ENCODE data around the gene RARS1.

The RARS1 gene

DNA sequence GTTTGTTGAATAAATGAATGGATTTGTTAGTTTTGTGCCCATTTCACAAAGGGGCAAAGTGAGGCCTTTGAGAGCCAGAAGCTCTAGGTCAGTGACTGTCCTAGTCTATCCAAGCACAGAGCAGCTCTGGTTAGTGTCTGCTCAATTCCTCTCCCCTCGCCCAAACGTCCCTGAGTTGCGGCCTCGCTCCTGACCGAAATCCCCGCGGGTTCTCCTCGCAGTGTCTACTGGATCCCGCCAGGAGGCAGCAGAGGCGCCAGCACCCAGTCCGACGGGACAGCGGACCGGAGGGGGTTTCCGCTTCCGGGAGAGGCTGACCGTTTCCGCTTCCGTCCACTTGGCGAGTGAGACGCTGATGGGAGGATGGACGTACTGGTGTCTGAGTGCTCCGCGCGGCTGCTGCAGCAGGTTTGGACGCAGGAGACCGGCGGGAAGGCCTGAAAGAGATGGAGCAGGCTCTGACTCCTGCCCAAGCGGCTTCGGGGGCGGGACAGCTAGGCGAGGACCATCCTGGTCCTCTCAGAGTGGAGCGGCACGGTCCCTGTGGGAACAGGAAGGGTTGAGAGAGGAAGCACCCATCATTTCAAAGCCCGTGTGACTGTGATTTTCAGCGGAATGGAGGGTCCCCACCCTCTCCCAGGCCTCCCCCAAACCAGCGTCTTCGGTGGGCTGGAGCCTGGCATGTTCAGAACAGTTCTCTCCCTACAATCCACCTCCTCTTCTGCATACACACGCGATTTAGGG, at the start of gene RARS1:
Gene RARS1, plus strand, starts transcription at position 336 of the 744 bp plus-strand sequence. Its CDS starts 28 bp downstream, at position 364.
- DNase-seq (ENCODE audit: low spot score) = peak; percentile 93

DNA sequence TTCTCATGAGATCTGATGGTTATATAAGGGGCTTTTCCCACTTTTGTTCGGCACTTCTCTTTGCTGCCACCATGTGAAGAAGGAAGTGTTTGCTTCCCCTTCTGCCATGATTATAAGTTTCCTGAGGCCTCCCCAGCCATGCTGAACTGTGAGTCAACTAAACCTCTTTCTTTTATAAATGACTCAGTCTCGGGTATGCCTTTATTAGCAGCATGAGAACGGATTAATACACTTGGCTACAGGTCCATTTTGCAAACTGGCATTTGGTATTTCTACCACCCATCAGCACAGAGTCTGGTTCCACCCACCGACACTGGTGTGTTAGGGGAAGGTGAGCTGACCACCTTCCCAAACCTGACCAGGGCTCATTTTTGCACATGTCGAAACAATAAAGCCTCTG, 47.9 kb upstream of the RARS1 start:
- DNase-seq (ENCODE audit: low spot score) = no peak

DNA sequence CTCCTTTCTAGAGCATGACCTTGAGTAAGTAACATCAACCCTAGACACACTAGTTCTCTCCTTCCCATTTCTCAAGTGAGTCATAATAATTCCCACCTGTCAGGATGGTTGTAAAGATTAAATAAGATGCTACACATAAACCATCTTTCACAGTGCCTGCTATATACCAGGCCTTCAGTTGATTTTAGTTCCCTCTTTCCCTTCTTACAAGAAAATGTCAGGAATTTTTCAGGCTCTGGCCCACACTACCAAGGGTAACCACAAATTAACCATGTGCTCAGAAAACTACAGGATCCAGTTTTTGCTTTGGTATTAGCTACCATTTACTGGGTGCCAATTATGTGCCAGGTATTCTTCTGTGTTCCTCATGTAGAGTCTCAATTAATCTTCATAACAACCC, 42.7 kb upstream of the RARS1 start:
- no peak for DNase-seq (ENCODE audit: low spot score)

DNA sequence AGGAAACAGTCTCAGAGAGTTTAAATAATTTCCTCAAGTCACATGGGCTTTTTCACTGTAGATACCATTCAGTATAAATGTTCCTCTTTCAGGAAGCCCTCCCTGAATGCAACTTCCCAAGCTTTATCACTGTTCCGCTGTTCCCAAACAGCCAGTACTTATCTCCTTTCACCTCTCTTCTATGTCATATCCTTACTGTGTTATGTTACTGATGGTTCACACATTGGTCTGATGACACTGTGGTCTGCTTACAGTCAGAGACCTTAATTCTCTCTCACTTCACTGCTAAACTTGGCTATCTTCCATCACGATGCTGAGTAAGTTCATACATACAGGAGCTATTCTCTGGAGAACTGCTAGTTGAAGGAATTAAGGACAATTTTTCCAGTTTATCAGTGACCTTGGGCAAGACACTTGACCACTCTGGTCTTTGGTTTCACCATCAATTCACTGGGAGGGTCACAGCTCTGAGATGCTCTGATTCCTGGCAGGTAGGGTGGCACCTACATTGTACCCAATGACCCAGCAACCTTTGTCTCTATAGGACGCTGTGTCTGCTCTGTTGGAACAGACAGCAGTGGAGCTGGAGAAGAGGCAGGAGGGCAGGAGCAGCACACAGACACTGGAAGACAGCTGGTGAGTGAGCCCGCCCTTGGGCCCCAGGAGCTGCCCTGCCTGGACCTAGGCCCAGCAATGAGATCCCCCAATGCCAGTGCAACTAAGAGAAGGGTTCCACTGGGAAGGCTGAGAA, 42.1 kb upstream of the RARS1 start:
- no peak for DNase-seq (ENCODE audit: low spot score)

DNA sequence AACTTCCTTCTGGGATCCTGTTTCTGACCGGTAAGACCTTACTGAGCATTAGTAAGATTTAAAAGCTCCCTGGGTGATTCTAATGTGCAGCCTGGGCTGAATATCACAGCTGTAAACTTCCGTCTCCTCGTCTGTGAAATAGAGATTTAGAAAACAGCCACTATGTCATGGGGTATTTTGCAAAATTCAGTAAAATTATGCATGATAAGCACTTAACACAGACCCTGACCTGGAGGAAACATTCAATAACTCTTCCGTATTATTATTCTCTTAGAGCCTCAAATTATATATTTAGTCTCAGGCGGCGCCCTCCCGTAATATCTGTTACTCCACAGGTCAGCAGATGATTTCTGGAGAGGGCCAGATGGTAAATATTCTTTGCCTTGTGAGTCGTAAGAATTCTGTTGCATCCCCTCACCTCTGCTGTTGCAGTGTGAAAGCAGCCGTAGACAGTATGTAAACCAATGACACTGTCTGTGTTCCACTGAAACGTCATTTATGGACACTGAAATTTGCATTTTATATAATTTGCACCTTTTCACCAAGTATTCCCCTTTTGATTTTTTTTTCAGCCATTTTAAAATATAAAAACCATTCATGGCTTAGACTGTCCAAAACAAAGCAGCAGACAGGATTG, 39.2 kb upstream of the RARS1 start:
- DNase-seq (ENCODE audit: low spot score) = no peak

DNA sequence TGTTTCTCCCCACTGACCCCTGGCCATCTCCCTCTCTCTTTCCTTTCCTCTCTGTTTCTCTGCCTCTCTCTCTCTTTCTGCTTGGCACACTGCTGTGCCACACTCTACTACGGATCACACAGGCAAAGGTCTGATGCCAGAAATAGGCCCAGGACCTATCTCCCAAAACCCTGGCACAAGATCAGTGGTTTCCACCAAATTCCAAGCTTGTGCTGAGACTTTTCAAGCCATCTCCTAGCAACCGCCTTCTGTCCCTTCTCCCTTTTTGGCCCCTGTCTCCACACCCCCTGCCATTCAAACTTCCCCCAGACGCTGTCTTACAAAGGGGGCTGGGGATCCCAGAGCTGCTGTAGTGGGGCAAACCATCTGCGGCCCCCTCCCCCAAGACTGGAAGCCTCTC, 38.5 kb upstream of the RARS1 start:
- DNase-seq (ENCODE audit: low spot score) = no peak

DNA sequence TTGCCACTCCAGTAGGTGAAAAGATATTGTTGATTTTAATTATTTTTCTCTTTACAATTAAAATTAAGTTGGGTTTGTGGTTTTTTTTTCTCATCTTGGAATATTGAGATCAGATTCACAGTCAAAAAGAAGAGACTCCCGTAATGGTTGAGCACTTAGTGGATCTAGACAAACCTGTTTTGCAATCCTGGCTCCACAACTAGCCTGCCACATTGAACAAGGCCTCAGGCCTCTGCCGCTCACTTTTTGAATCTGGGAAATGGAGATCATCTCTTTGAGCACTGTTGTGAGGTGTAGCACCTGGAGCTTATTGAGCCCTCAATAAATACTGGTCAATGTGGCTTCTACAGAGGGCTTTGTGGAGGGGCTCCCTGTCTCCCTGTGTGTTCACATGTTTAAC, 37.1 kb upstream of the RARS1 start:
- DNase-seq (ENCODE audit: low spot score) = no peak

DNA sequence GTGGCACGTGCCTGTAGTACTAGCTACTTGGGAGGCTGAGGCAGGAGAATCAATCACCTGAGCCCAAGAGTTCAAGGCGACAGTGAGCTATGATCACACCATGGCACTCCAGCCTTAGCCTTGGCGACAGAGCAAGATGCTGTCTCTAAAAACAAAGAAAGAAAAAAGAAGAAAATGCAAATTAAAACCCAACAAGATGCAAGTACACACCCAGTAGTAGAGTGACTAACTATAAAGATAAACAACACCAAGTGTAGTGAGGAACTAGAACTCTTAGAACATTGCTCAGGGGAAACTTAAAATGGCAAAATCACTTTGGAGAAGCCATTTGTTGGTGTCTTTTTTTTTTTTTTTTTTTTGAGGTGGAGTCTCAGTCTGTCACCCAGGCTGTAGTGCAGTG, 34.7 kb upstream of the RARS1 start:
- no peak for DNase-seq (ENCODE audit: low spot score)

DNA sequence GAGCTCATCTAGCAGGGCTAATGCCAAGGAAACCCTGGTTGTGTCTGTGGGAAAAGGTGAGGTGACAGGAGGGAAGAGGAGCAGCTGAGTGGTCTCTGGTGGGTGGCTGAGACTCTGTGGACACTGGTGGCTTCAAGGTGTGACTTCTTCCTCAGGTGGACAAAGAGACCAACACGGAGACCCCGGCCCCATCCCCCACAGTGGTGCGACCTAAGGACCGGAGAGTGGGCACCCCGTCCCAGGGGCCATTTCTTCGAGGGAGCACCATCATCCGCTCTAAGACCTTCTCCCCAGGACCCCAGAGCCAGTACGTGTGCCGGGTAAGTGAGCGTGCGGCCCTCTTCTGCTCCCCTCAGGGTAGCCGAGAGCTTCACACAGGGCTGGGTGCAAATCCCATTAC, 31.1 kb upstream of the RARS1 start:
- no peak for DNase-seq (ENCODE audit: low spot score)

DNA sequence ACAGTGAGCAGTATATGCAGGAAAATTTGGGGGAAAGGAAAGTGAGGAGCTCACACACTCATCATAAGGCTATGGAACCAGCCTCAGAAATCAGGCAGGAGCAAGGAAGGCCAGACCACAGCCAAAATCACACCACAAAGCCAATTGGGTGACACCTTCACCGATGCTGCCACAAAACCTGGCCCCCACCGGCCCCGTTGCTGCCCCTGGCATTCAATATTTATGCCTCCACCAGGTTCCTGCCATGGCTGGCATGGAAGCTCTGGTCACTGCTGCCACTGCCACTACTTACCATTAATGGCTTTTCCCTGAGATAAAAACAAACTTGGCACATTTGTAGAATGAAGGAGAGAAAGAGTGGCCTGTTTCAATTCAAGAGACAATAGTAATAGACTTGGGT, 28.7 kb upstream of the RARS1 start:
- DNase-seq (ENCODE audit: low spot score) = no peak

DNA sequence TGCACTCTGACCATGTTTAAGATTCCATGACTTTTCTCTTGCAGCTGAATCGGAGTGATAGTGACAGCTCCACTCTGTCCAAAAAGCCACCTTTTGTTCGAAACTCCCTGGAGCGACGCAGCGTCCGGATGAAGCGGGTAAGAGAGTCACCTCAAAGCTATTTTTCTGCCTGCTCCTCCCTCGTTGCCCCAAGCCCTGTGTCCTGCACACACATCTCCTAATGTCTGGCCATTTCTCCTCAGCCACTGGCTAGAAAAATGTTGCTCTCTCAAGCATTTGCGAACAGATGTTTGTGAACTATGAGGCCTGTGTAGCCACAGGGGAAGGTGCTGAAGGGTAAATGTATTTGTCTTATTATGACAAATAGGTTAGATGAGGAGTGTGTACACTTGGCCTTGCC, 25.7 kb upstream of the RARS1 start:
- DNase-seq (ENCODE audit: low spot score) = no peak

DNA sequence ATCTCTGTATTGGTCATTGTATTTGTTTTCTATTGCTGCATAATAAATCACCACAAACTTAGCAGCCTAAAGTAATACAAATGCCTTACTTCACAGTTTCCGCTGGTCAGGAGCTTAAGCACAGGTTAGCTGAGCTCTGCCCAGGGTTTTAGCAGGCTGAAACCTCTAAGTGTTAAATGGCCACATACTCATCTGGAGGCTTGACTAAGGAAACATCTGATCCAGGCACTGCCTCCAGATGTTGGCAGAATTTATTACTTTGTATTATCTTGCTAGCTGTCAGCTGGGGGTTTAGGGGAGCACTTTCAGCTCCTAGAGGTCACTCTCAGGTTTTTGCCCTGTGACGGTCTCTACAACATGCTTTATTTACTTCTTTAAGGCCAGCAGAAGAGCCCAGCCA, 23.2 kb upstream of the RARS1 start:
- DNase-seq (ENCODE audit: low spot score) = no peak

DNA sequence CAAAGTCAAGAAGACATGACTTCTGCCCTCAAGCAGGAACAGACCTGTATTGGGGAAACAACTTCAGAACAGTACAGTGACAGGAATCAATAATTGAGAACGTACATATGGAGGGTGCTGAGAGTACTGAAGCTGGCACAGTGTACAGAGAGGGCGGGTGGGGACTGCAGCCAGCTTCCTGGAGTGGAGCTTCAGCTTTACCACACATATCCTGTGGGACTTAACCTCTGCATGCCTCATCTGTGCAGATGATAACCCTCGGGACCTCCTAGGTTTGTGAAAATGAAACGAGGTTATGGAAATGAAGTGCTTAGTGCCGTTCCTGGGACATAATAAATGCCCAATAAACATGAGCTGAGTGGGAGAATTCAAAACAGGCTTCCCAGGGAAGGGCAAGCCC, 22.1 kb upstream of the RARS1 start:
- DNase-seq (ENCODE audit: low spot score) = no peak

DNA sequence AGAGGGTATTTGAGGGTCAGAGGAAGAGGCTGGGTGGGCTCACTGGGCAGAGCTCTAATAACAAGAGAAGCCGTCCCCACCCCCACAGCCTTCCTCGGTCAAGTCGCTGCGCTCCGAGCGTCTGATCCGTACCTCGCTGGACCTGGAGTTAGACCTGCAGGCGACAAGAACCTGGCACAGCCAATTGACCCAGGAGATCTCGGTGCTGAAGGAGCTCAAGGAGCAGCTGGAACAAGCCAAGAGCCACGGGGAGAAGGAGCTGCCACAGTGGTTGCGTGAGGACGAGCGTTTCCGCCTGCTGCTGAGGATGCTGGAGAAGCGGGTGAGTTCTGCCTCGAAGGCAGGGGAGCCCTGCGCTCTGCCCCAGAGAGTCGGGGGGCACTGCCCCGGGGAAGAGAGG, 21.6 kb upstream of the RARS1 start:
- no peak for DNase-seq (ENCODE audit: low spot score)

DNA sequence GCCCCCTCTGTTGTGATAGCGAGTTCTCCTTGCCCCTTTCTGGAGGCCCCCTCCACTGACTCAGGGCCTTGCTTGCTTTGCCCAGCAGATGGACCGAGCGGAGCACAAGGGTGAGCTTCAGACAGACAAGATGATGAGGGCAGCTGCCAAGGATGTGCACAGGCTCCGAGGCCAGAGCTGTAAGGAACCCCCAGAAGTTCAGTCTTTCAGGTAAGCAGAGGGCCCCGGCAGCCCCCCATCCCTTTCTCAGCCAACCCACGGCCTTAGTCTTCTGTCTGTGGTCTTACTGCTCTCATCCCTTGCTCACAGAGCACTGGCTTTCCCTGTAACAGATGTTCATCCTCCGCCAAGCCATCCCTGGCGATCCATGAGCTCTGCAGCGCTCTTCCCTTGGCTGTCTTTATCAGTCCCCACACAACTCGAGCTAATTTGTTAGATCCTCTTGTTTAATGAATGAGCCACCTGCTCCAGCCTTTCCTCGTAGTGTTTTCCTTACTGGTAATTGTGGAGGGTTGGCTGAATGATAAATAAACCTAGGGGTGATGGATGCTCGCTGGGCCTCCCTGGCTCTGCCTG, 18.4 kb upstream of the RARS1 start:
- no peak for DNase-seq (ENCODE audit: low spot score)

DNA sequence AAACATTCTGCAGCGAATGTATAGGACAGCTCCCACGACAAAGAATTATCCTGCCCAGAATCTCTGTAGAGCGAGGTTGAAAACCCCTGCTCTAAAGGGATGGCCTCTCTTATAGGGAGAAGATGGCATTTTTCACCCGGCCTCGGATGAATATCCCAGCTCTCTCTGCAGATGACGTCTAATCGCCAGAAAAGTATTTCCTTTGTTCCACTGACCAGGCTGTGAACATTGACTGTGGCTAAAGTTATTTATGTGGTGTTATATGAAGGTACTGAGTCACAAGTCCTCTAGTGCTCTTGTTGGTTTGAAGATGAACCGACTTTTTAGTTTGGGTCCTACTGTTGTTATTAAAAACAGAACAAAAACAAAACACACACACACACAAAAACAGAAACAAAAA, 17.4 kb upstream of the RARS1 start:
- no peak for DNase-seq (ENCODE audit: low spot score)

DNA sequence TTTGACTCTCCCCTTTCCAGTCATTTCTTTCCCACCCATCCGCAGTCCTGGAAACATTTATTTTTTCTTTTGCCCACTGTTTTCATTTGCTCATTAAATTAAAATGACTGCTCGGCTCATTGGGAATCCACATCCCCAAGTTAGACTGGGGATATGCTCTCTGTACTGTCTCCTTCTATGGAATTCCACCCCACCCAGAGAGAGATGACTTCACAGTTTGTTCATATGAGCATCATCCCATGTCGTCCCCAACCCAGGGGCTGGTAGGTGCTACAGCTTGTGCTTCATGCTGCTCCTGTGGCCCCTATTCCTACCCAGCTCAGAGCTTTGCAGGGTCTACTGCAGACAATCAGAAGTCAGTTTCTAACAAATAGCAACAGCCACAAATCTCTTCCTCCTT, 16.5 kb upstream of the RARS1 start:
- no peak for DNase-seq (ENCODE audit: low spot score)

DNA sequence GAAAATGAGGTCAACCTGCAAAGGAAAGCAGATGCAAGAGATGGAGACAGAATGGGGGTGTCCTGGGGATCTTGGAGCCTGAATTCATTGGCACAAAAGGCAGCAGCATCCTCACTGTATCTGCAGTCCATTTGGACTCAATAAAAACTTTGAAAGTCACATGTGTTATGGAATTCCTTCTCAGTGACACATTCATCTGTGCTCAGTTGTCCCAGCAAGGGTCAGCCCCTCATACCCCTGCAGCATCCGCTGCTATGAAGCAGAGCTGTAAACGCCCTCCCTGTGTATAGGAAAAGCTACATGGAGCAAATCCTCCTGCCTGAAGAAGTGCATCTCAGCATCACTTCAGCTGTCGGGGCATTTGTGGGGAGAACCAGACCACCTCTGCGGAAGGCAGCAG, 14.5 kb upstream of the RARS1 start:
- no peak for DNase-seq (ENCODE audit: low spot score)

DNA sequence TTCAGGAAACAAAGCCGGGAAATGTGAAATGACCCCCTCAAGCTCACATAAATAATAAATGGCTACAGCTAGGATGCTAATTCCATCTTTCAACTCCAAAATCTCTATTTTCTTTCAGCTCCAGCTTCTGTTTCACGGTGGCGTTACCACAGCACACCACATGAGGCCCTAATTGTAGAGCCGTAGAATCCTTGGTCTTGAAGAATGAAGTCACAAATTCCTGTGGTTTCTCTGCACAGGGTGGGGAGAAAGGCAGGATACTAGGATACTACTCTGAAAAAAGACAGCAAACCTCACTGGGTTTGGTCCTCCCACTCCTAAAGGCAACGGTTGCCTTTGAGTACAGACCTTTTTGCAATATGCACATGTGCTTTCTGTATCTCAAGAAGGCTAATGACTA, 13.9 kb upstream of the RARS1 start:
- DNase-seq (ENCODE audit: low spot score) = no peak

DNA sequence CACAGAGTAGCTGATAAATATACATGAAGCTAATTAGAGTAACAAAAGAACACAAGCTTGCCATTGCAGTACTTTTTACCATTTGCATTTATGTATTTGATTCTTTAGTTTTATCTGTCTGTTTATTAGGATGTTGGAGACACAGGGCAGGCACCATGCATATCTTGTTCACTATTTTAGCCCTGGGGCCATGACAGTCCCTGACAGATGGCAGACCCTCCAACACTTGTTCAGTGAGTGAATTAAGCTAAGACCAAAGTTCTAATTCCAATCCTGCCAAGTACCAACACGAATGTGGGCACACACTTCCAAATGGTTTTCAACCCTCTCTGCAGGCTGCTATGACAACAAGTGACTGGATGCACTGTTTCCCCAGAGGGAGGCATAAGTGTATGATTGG, 12.0 kb upstream of the RARS1 start:
- DNase-seq (ENCODE audit: low spot score) = no peak

DNA sequence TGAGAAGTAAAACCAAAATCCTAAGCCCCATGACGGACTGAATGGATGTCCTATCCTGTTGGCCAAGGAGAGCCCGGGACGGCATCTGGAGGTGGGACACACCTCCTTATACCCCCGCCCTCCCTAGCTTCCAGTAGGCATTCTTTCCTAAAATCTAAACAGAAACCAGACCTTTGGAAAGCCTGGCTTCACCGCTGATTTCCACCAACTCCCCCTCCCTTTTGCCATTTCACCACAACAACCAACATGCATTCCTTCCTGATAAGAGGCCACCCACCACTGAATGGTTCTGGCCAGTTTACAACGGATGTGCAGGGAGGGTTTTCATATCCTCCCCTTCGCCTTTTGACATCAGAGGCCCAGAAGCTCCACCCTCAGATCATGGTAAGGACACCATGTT, 9.2 kb upstream of the RARS1 start:
- no peak for DNase-seq (ENCODE audit: low spot score)

DNA sequence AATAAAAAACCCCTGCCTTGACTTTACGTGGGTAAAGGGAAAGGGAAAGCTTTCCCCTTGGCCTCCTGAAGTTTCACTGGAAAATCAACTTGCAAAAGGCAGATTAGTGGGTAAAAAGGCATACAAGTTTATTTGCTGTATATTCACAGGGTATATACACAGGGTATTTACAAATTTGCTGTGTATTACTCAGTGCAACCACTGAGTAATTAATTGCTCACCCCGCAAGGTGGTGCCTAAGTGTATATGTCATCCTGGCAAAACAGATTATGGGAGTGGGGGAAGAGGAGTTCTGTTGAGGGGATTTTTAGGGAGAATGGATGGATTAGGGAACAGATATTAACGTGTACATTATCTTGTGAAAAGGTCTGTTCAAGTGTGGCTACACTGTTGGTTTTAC, 7.1 kb upstream of the RARS1 start:
- no peak for DNase-seq (ENCODE audit: low spot score)

DNA sequence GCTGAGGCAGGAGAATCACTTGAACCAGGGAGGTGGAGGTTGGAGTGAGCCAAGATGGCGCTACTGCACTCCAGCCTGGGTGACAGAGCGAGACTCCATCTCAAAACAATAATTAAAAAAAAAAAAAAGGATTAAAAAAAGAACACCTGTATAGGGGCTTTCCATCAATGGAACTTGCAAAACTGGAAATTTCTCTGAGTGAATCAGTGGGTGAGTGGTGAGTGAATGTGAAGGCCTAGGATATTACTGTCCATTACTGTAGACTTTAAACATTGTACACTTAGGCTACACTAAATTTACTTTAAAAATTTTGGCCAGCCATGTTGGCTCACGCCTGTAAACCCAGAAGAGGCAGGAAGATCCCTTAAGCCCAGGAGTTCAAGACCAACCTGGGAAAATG, 5.7 kb upstream of the RARS1 start:
- no peak for DNase-seq (ENCODE audit: low spot score)
